Osteocyte (in vitro differentiated cells): ENCODE measurements around the gene TSPEAR. TPM values are rescaled to one million over a fixed set of nuclear protein-coding genes. Genes with fewer than 3 reads are reported as not detected.

Experiments used
- DNase-seq: peaks from one replicate; pipeline ENCODE4 v3.0.0; 2021; ENCODE audit warnings: mixed read lengths; ENCODE audit not compliant: unreplicated experiment; ENCODE audit errors: extremely low spot score
- H3K27ac Mint-ChIP-seq: one replicate; pipeline ENCODE4 v1.8.0; 2021; ENCODE audit warnings: mild to moderate bottlenecking, mixed read lengths; ENCODE audit not compliant: unreplicated experiment
- H3K27me3 Mint-ChIP-seq: one replicate; pipeline ENCODE4 v1.8.0; 2021; ENCODE audit warnings: mixed read lengths; ENCODE audit not compliant: unreplicated experiment
- H3K36me3 Mint-ChIP-seq: one replicate; pipeline ENCODE4 v1.8.0; 2021; ENCODE audit warnings: mixed read lengths; ENCODE audit not compliant: unreplicated experiment
- H3K4me1 Mint-ChIP-seq: one replicate; pipeline ENCODE4 v1.8.0; 2021; ENCODE audit warnings: mixed read lengths; ENCODE audit not compliant: unreplicated experiment
- H3K4me3 Mint-ChIP-seq: one replicate; pipeline ENCODE4 v1.8.0; 2021; ENCODE audit warnings: mild to moderate bottlenecking, moderate library complexity, mixed read lengths; ENCODE audit not compliant: unreplicated experiment
- H3K9me3 Mint-ChIP-seq: one replicate; pipeline ENCODE4 v1.8.0; 2021; ENCODE audit warnings: mixed read lengths; ENCODE audit not compliant: unreplicated experiment
- total RNA-seq: library from RNA; stranded (reverse); gene quantifications from 2 replicates; pipeline ENCODE4 v1.2.1, GENCODE V29; 2021
- TF ChIP-seq, protein P1 (sequence below): fragments of 200-600 bp; sonication (generic); IDR thresholded peaks from 2 replicates; pipeline ENCODE4 v1.5.0; 2021; ENCODE audit warnings: antibody characterized with exemption, mild to moderate bottlenecking, moderate library complexity

Gene TSPEAR
- total RNA-seq, 1 donor from 2014 or later = not detected

DNA sequence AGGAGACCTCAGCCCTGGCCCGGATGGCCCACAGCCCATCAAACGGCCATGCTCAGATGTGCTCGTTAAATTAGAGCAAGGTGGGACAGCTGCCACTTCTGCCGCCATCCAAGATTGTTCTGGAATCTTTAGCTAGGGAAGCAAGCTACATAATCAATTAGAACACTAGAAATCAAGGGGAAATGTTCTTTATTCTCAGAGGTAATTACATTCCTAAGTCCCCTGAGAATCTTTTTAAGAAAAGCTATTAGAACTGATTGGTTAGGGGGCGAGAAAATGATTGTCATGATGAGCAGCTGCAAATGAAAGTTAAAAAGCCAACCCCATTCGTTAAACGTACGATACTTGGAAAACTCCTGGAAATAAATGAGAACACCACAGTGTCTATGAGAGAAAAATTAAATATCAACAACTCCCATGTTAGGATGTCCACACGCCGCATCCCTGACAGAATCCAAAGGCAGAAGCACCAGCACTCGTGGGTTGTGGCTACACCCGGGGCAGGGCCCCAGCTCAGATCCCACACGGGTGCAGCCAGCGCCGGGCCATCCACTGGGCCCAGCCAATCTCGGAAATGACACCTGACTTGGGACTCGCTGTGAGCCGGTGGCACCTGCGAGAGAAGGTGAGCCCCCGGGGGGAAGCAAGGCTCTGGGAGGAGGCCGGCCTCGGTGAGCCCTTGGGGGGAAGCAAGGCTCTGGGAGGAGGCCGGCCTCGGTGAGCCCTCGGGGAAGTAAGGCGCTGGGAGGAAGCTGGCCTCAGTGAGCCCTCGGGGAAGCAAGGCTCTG is 209.0 kb downstream of the TSPEAR start:
- TF ChIP-seq, protein P1, sequence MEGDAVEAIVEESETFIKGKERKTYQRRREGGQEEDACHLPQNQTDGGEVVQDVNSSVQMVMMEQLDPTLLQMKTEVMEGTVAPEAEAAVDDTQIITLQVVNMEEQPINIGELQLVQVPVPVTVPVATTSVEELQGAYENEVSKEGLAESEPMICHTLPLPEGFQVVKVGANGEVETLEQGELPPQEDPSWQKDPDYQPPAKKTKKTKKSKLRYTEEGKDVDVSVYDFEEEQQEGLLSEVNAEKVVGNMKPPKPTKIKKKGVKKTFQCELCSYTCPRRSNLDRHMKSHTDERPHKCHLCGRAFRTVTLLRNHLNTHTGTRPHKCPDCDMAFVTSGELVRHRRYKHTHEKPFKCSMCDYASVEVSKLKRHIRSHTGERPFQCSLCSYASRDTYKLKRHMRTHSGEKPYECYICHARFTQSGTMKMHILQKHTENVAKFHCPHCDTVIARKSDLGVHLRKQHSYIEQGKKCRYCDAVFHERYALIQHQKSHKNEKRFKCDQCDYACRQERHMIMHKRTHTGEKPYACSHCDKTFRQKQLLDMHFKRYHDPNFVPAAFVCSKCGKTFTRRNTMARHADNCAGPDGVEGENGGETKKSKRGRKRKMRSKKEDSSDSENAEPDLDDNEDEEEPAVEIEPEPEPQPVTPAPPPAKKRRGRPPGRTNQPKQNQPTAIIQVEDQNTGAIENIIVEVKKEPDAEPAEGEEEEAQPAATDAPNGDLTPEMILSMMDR = no peak
- Mint-ChIP-seq H3K27ac (no peak overlapping the region), H3K27me3 (peaks cover 11% of the 10 kb centered on the region), H3K4me3 (no peak overlapping the region), H3K4me1 (peaks cover 3% of the 10 kb centered on the region), H3K9me3 (no peaks in the 10 kb centered on the region), H3K36me3 (no peaks in the 10 kb centered on the region)
- DNase-seq = no peak

DNA sequence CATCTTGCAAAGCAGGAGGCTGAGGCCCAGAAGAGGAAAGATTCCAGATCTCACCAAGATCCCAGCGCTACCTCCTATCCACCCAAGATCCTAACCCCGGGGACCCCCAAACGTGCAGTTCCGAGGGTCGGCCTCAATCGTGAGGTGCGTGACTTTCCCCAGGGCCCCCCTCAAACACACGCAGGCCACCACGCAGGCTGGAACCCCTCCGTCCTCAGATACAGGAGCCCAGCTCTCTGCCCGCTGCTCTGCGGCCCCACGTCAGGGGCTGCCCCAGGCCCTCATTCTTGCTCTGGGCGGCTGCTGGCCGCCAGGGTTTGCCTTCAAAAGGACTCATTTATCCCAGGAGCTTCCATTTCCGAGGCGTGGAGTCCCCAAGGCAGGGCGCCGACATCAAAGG is 211.3 kb downstream of the TSPEAR start:
- Mint-ChIP-seq H3K36me3 (no peaks in the 10 kb centered on the region), H3K27ac (no peak overlapping the region), H3K4me1 (no peaks in the 10 kb centered on the region), H3K4me3 (no peak overlapping the region), H3K9me3 (no peaks in the 10 kb centered on the region), H3K27me3 (peaks cover 15% of the 10 kb centered on the region)
- TF ChIP-seq, protein P1 = no peak
- no peak for DNase-seq

DNA sequence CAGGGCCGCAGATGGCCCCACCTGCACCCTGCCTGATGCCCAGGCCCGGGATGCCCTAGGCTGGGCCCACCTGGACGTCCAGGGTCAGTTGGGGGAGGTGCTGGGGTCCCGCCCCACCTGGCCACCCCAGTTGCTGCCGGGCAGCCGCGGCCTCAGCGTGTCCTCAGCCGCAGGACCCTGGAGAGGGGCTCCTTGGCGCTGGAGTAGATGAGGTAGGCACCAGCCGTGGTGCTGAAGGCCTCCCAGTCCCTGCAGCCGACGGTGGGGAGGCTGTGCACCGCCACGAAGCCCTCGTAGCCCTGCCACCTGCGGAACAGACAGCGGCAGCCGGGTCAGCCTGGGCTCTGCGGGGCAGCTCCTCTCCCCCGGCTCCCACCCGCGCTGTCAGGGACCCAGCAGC is 211.7 kb downstream of the TSPEAR start:
- TF ChIP-seq, protein P1 = no peak
- H3K4me1 Mint-ChIP-seq = no peaks in the 10 kb centered on the region
- no peak overlapping the region for H3K4me3 Mint-ChIP-seq
- peaks cover 15% of the 10 kb centered on the region for H3K27me3 Mint-ChIP-seq
- no peak for DNase-seq
- H3K36me3 Mint-ChIP-seq = no peaks in the 10 kb centered on the region
- no peaks in the 10 kb centered on the region for H3K9me3 Mint-ChIP-seq
- H3K27ac Mint-ChIP-seq = no peak overlapping the region

DNA sequence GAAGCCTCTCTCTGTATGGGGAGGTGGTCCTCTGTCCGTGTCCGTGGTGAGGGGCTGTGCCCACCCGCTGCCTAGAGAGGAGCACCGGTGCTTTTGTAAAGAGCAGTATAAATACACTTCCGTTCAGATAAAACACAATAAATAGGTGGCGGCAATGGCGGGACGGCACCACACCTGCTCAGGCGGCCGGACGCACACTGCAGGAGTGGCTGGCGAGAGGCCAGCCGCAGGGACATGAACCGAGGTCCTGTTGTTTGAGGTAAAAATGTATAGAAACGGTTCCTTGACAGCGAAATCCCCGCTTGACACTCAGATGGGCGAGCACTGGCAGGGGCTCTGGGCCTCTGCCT is 212.2 kb downstream of the TSPEAR start:
- Mint-ChIP-seq H3K9me3 (no peaks in the 10 kb centered on the region), H3K27ac (no peak overlapping the region), H3K36me3 (no peaks in the 10 kb centered on the region), H3K4me3 (no peak overlapping the region), H3K4me1 (no peaks in the 10 kb centered on the region), H3K27me3 (peaks cover 15% of the 10 kb centered on the region)
- no peak for DNase-seq
- TF ChIP-seq, protein P1 = no peak

DNA sequence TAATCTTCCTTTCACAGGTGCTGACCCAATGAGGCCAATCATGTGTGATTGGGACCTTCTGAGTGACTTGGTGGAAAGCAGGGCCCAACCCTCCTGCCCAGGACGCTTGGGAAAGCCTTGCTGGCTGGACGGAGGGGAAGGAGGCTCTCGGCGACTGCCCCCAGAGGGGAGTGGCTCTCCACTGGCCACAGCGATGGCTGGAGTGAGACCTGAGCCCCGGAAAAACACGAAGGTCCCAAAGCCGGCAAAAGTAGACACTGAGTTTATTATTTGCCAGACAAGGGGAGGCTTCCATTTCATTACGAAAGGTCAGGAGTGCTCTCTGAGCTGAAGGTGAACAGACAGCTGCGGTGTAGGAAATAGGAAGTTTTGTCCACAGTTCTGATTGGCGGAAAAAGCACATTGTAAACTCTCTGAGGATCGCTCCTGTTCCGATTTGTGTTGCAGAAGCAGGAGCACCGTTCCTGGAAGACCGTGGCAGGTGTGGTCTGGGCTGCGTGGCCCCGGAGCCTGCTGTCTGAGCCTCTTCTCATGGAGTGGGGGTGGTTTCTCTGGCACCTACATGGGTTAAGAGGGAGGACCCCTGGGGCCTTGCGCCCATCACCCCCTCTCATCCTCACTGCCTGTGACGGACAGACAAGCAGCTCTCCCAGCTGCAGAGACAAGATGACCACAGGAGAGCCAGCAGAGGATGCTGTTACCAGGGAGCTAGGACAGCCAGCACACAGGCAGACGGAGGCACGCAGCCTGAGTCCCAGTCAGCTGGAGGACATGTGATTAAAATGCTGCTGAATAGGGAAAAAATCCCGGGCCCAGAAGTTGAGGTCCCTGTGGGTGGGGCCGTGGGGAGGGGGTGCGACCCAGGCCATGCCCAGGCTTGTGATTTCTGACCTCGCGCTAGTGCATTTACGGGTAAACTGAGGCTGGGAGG is 212.8 kb downstream of the TSPEAR start:
- TF ChIP-seq, protein P1 = no peak
- no peaks in the 10 kb centered on the region for H3K36me3 Mint-ChIP-seq
- H3K27me3 Mint-ChIP-seq = peaks cover 15% of the 10 kb centered on the region
- no peaks in the 10 kb centered on the region for H3K4me1 Mint-ChIP-seq
- no peak overlapping the region for H3K4me3 Mint-ChIP-seq
- H3K9me3 Mint-ChIP-seq = no peaks in the 10 kb centered on the region
- no peak for DNase-seq
- H3K27ac Mint-ChIP-seq = no peak overlapping the region
